SW 1271 (cell line): ENCODE measurements around the gene CDH4.

Experiments used
- DNase-seq, 2 experiments: peaks; one replicate each; lab custom pipeline; 2025; lab: John Stamatoyannopoulos, UW

Gene CDH4

GRCh38 chr20:61284752-61285151, 32.7 kb downstream of the CDH4 start:
- DNase-seq: no peak

- no peak for DNase-seq
These were observed 33.1 kb downstream of the CDH4 start for GRCh38 chr20:61285152-61285645.

- no peak for DNase-seq
These were observed 33.6 kb downstream of the CDH4 start for GRCh38 chr20:61285691-61286090.

GRCh38 chr20:61287583-61288275, 35.7 kb downstream of the CDH4 start:
- no peak for DNase-seq

- no peak for DNase-seq
These were observed 36.3 kb downstream of the CDH4 start for GRCh38 chr20:61288331-61288784.

- DNase-seq: no peak
These were observed 37.1 kb downstream of the CDH4 start for GRCh38 chr20:61289166-61289565.

- DNase-seq: no peak
These were observed 38.7 kb downstream of the CDH4 start for GRCh38 chr20:61290721-61291120.

GRCh38 chr20:61291166-61291829, 39.2 kb downstream of the CDH4 start:
- DNase-seq: no peak

GRCh38 chr20:61292391-61292790, 40.3 kb downstream of the CDH4 start:
- no peak for DNase-seq

GRCh38 chr20:61292821-61293612, 41.0 kb downstream of the CDH4 start:
- no peak for DNase-seq

GRCh38 chr20:61293951-61294350, 41.9 kb downstream of the CDH4 start:
- no peak for DNase-seq

- DNase-seq: no peak
These were observed 43.2 kb downstream of the CDH4 start for GRCh38 chr20:61295249-61295648.

- no peak for DNase-seq
These were observed 43.9 kb downstream of the CDH4 start for GRCh38 chr20:61295682-61296628.

- no peak for DNase-seq
These were observed 44.6 kb downstream of the CDH4 start for GRCh38 chr20:61296629-61297019.

- DNase-seq: no peak
These were observed 45.4 kb downstream of the CDH4 start for GRCh38 chr20:61297491-61297890.

GRCh38 chr20:61297986-61298385, 45.9 kb downstream of the CDH4 start:
- no peak for DNase-seq

GRCh38 chr20:61298661-61299060, 46.6 kb downstream of the CDH4 start:
- DNase-seq: no peak

- no peak for DNase-seq
These were observed 47.0 kb downstream of the CDH4 start for GRCh38 chr20:61299104-61299503.

GRCh38 chr20:61299618-61300017, 47.6 kb downstream of the CDH4 start:
- no peak for DNase-seq

- no peak for DNase-seq
These were observed 48.2 kb downstream of the CDH4 start for GRCh38 chr20:61300293-61300692.

- no peak for DNase-seq
These were observed 48.6 kb downstream of the CDH4 start for GRCh38 chr20:61300709-61301108.
